T-helper 1 cell (primary cell): ENCODE data around the gene CUBN.

ENCODE experiments used
- DNase-seq, 5 donors: peaks; one replicate each; pipeline ENCODE4 v3.0.0-alpha.2; 2012 to 2020

The CUBN gene

DNA sequence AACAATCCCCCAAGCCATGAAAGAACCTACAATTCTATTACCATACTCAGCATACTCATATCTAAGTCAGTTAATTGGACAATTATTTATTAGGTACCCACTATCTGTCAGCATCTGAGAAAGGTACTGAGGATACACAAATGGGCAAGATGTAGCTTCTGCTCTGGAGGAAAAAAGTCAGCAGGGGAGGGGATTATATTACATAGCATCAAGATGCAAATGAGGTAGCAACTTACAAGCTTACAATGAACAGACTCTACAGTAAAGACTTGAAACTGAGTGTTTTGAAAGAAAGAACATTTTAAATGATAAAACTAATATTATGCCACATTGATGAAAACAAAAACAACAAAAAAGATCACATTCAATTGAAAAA lies 10.8 kb upstream of the CUBN start:
- DNase-seq = no peak

DNA sequence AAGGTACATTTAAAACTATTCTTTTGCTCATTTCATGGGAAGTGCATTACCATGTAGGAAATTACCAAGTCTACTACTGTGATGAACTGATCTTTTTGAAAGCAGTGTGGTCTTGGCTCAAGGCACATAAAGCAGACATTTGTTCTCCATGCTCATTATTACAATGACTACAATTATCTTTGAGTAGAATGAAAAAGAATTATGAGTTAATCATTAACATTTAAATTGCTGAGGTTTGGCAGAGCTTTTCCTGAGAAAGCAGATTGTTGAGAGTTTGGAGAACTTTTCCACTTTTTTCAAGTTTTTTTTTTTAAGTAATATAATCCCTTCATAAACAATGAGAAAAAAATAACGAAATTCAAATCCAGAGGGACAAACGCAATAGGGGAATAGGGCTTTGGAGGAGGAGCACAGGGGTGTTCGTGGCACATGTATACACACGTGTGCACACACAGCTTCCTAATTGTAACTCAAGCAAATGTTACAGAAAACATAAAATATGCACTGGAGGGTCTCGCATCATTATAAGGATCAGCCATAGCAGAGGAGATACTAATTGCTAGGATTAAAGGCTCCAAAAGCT lies 8.9 kb upstream of the CUBN start:
- no peak for DNase-seq

DNA sequence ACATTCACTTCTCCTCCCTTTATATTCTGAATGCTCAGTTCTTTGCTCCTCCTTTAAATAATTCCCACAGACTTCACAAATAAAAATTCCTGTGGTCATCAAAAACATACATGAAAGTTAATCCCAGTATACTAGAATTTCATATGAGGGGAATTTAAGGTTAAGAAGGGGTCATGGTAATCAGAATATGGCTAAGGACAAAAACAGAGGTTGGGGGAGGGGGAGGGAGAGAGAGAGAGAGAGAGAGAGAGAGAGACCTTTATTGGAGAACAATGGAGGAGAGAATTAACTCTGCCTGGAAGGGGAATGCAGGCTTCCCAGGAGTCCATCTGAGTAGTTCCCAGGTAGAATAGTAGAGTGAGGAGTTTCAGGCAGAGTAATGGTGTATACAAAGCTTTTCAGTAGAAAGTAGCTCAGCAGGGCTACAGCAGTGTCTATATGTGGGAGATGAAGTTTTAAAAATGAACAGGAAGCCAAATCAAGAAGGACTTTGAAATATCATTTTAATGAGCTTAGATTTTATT lies 5.2 kb upstream of the CUBN start:
- DNase-seq = no peak

DNA sequence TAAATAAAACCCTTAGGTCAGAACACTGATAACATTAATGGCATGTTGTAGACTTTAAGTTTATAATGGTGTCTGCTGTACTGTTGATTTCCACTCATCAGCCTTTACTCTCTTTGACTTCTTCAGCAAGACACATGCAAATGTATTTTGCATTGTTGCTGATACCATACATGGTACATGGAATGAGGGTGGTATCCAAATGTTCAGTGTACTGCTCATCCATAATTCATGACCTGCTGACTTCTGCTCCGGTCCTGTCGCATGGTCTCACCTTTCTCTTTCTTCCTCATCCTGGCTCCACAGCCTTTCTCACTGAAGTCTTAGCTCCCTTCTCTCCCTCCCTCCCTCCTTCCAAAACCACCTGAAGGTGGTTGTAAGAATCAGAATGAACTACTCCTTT lies 4.7 kb upstream of the CUBN start:
- DNase-seq = no peak

DNA sequence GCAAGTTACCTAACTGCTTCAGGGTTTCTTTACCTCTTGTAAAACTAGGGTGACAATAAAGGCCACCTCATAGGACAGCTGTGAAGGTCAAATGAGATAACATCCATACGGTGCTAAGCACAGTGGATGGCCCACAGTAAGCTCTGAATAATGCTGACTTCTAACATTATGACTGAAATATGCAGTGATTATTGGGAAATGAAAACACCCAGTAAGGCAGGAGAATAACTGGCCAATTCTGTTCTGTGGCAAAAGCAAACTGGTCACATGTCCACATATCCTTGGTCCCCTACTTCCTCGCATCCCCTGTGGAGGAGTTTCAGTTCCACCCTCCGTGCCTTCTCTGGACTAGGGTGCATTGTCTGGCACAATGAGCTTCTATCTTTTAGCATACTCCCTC lies 1.4 kb downstream of the CUBN start:
- no peak for DNase-seq

DNA sequence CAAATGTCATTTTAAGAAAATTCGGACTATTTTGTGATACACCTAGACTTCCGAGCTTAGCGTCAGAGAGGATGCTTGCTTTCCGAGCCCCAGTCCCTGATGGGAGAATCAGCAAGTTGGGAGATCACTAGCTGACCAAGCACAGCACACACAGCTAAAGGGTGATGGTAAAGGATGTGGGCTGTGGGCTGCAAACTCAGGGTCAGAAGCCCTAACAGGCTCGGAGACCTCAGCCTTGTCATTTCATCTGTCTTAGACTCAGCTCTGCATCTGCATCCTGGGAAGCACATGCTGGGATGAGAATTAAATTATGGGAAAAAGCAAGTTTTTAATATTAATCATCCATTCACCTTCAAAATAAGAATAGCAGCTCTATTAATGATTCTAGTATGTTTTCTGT lies 3.3 kb downstream of the CUBN start:
- no peak for DNase-seq

DNA sequence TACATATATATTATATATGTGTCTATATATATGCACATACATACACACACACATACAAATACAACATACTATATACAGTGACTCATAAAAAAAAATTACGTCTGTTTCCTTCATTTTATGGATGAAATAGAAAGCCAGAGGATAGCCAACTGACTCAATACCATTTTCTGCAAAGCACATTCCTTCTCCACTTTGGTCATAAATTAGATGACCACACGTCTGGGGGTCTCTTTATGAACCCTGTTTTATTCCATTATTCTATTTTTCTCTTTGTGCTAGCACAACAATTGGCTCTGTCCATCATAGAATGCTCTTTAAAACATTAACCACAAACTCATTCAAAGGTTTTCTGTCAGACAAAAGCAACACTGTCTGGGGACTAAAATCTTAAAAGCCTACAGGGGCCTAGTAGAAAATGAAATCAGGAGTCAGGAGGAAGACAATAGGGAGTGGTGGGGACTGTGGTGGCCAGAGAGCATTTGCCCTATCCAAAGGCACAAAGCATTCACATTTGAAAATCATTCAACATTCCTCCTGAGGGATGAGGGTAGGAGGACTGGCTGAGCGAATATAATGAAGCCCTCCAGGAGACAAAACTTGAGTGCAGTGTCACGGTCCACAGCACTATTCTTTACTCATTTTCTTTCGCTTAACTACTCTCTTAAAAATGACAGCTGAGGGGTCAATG lies 4.3 kb downstream of the CUBN start:
- DNase-seq = no peak

DNA sequence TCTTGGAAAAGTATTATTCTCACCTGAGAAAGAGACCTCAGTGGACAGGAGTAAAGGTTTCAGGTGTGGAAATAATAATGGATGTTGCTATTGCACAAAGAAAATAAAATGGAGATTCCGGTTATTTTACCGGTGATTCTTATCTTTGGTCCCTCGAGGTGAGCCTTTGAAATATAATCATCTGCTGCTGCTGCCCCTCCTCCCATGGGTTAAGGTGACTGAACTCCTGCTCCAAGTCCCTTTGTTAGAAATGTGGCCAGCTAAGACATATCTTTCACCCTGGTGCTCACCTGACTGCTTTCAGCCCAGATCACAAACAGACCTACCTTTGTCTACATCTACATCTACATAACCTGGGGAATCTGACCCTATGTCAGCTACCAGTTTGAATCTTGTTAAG lies 5.7 kb downstream of the CUBN start:
- no peak for DNase-seq

DNA sequence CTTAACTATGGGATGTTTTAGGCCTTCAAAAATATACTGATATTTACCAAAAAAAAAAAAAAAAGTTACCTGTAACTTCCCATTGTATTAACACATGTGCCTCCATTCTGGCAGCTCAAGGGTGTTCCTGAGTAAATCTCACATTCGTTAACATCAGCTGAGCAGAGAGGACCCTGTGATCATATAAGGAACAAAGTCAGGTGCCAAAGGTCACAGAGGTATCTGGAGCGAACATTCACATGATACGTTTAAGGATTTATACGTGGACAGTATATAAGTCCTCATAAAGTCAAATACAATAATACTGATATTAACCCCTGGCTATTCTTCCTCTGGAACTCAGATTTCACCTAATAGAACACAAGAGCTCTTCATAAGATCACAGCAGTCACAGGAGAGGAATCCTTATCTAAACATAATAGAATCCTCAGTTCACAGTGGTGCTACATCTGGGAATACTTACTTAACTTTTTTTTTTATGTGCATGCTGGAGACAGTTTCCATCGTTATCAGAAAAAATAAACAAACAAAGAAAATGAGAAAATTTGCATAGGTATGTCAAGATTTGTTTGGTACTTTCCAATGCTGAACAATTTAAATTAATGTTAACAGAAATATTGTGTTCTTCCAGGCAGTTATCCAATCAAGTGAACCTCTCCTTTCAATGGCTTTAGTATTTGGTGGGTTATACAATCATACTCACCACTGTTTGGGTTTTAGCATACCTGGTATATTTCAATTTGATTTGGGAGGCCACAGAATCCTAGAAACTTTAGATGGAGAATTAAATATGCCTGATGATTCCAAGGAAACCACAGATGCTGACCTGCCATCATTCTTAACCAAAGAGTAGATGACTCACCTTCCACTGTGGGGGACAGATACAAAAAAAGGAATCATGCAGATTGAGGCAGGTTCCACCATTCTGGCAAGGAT lies 6.6 kb downstream of the CUBN start:
- DNase-seq = no peak

DNA sequence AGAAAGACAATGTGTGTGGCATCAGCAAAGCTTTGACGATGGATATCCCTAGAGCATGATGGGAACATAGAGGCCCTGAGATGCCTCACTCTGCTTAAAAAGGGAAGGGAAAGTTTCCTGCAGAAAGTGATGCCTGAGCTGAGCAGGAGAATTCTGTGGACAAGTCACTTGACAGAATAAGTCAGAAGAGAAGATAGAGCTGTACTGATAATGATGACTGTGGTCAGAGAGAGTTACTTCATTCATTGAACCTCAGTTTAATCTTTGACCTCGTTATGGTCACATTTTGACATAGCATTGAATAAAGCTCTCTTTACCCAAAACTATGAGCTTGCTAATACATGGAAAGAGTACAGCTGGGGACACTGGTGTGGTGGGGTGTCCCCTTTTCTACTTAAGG lies 7.6 kb downstream of the CUBN start:
- DNase-seq = no peak

DNA sequence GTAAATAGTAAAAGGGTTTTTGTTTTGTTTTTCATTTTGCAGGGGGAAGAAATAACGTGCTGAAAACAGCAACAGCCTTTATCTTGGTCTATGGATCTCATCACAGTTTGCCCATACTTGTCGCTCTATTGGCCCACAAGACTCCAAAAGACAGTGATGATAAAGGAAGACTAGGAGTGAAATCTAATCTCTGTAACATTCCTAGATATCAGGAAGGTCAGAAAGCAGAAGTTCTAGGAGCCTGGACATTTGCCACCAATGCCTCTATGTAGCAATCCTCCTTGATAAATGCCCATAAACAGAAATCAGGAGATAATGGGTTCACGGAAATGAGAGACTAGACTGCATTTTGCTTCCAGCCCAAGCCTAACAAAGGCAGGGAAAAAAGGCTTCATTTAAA lies 8.9 kb downstream of the CUBN start:
- DNase-seq = no peak

DNA sequence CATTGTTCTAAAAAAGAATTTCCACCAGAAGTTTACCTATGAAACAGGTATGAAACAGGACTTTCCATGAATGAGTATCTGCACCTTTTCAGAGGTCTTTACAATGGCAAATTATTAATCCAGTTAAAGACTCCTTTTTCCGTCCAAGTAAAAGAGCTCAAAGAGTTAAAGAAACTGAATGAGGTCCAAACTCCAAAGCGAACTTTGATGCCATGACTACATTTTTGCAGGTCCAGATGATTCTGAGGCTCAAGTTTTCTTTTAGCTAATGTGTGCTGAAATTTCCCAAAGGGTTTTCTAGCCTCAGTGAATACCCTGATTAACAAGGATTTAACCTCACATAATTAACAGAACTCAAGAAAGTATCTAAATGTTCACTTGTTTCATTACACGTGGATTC lies 9.8 kb downstream of the CUBN start:
- no peak for DNase-seq

DNA sequence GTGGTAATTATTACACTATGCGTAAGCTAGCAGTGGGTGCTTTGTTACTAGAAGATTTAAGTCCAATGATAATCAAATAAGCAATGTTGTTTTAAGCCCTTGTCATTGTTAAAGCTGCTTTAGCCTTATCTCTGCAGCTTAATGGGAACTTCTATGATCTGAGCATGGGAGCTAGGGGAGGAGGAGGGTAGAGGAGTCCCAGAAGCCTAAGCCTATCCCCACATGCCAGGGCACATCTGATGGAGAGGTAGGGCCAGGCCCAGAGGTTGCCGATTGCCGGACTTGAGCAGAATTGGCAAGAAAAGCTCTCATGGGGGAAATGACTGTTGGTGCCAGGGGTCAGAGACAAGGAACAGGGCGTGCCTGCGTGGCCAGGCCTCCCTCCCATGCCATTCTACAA lies 13.4 kb downstream of the CUBN start:
- no peak for DNase-seq

DNA sequence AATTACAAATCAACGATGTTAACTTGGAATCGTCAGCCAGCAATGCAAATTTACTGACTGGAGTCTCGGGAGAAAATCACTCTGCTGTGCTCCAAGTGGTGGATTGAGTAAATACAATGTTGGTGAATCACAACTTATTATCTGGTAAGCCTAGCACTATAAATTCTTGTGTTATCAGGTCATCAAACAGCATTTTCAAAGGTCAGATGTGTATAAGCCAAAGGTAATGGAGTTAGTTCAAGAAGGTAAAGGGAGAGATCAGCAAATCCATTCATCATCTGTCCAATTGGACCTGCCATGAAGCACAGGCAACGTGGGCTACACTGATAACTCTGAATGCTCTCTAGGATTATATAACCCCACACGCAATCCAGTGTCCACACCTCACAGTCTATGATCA lies 13.9 kb downstream of the CUBN start:
- DNase-seq = no peak

DNA sequence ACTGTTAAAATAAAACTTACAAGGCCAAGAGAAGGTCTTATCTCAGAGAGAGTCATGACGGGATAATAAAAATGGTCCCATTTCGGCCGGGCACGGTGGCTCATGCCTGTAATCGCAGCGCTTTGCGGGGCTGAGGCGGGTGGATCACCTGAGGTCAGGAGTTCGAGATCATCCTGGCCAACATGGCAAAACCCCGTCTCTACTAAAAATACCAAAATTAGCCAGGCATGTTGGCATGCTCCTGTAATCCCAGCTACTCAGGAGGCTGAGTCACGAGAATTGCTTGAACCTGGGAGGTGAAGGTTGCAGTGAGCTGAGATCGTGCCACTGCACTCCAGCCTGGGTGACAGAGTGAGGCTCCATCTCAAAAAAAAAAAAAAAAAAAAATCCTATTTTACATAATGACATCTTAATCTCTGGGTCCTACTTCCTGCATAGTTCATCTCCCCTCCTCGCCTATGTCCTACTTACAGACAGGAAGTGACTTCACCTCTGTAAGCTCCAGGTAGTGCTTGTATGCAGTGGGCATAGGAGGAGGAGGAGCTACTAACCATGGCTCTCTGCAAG lies 14.7 kb downstream of the CUBN start:
- DNase-seq = peak in 1 of 5 donors; percentile 19

DNA sequence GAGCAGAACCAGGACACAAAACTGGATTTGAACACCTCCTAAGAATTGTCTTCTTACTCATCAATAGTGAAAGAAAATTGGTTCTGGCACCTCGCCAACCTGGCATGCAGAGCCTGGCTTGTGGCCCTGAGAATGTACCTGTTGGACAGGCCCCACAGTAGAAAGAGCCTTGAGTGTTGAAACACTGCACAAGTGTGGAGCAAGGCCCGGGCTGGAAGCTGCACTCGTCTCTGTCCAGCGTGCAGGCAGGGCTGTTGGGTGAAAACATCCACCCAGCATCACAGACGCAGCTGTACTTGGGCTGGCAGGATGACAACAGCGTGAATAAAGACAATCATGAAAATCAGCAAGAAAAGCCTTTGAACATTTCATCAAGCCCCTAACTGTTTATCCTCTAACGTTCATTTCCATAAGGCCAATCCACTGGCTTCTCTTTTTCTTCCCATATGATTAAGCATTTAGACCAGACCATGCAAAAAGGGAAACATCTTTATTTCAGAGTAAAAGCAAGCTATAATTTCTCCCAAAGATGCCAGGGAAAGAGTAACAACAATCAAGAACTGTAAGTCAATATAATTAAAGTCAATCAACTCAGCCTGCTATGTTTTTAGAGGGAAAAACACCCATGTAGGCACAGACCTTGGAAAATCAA lies 15.6 kb downstream of the CUBN start:
- no peak for DNase-seq

DNA sequence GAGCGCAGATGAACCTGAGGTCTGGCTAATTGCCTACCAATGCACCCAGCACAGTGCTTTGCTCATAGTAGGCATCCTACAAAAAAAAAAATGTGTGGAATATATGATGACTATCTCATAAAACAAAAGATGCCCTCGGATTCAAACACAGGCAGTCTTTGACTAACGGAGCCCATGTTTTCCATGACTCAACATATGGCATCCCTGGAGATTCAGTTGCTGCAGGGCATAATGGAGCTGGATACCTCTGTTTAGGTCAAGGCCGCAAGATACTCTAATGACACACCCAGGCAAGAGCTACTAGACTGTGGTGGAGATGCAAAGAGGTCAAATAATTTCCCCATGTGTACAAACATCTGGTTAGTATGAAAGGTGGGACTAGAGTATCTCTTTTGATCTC lies 16.3 kb downstream of the CUBN start:
- no peak for DNase-seq

DNA sequence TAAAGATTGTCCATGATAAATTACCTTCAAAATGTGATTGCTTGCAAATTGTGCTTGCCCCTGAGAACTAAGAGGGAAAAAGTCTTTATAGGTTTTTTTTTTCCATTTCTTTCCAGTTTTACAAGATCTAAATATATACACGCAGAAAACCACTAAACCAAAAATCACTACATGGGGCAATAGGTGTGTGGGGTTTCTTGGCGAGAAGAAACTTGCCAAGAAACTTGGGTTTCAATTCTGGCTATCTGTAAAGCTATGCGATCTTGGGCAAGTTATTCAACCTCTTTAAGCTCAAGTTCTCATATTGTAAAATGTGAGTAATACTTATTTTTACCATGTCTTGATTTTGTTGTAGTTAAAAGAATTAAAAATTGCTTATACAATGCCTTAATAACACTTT lies 17.0 kb downstream of the CUBN start:
- no peak for DNase-seq

DNA sequence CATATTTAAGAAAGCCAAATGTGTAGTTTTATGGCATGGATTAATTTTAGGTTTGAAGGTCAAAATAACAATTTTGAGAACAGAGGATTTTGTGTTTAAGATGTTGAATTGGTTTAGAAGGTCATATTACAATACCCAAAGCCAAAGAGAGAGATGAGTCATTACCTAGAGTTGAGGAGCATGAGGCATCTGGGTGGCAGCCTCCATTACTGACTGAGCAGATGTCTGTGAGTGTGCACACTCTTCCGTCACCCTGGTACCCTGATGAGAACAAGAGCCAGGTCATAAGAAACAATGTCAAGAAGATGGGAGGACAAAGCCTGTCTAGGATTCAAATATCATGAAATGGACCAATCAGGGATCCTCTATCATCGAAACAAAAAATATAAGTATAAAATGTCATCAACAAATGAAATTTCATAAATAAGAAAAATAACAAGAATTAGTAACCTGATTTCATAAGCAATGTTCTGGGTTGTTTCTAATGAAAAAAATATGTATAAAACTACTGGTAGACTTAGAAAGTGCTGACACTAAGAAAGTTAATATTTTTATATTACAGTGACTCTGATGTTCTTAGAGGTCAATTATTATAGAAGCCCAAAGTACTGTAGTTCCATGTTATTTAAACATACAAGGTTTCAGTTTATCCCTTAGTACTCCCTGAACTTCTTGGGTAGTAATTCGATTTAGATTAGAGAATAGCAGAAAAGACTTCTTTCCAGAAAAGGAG lies 20.0 kb downstream of the CUBN start:
- no peak for DNase-seq

DNA sequence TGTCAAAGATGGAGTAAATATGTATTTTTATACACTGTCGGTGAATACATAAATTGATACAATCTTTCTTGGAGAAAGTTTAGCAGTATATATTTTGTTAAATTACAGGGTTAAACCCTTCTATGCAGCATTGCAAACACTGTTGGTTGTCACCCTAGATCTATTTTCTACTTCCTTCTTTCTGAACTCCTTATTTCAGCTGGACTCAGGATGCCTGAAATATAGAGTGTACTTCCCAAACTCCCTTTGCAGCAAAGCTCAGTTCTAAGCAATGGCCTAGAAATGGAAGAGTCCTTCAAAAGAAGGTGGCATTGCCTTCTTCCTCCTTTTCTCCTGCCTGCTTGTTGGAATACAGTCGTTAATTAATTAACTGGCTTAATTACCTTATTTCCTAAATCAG lies 20.6 kb downstream of the CUBN start:
- DNase-seq = no peak

DNA sequence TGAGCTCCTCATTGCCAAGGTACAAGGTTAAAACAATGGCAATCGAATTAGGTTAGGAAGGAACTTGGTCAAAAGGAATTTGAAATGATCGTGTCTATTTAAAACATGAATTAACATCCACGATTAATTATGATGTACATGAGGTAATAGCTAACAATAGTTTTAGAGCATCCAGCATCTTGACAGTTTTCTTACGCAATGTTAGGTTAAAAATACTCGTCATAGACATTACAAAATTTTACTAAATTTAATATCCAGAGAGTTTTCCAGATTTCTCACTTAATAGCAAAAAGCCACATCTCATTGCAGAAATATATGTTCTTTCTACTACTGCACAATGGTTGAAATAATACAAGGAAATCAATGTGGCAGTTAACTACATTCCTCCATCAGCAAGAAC lies 22.6 kb downstream of the CUBN start:
- DNase-seq = no peak

DNA sequence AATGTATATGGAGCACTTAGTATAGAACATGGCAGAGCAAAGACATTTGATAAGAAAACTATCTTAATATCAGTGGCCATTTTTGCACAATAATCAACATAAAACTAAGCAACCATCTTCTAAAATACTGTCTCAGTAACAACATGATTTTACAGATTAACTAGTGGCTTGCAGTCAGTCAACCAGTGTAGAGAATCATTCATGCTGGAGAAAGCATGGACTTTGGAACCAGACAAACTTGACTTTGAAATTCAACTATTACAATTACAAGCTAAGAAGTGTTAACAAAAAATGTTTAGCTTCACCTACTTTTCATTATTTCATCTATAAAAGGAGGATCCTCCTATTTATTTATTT lies 27.7 kb downstream of the CUBN start:
- no peak for DNase-seq
